Hematopoietic multipotent progenitor cell treated with erythropoietin and hydrocortisone succinate and interleukin-3 and kit ligand, for 17 days (in vitro differentiated cells): ENCODE results near the gene AKT2.

ENCODE experiments used
- DNase-seq: peaks from one replicate; pipeline ENCODE4 v3.0.0-alpha.2; 2015; ENCODE audit warnings: low spot score

AKT2 gene

DNA sequence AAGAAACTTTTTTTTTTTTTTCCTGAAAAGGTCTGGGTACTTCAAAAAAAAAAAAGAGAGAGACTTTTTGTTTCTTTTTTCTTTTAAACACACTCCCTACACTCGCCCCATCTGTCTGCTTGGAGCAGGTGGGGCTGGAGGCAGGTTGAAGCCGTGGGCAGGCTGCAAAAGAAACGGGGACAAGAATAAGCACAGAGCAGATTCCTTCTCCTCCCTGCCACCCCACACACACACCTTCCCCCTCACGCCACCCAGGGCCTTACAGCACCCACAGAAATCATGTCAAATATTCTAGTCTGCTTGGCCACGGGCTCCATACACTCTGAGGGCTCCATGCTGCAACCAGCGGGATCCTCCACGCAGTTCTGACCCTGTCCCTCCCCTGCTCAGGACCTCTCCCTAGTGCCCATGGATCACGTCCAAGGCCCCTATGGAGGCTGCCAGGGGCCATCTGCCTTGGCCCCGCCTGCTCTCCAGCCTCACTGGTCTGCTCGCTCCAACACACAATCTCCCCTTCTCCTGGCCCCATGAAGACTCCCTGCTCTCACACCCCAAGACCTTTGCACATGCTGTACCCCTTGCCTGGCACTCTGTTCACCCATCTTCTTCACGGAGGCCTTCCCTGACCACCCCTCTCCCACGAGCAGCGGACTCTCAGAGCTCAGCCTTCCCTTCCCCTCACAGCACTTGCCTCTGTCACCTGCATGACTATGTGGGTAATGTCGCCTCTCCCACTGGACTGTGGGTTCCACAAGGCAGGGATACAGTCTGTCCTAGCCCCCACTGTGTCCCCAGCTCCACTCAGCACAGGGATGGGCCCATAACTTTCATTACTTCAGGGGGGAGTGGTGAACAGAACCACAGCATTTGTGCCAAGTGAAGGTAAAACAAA, 11.4 kb downstream of the AKT2 start:
- DNase-seq = no peak

GRCh38 chr19:40272261-40272660, 12.9 kb downstream of the AKT2 start:
- no peak for DNase-seq

DNA sequence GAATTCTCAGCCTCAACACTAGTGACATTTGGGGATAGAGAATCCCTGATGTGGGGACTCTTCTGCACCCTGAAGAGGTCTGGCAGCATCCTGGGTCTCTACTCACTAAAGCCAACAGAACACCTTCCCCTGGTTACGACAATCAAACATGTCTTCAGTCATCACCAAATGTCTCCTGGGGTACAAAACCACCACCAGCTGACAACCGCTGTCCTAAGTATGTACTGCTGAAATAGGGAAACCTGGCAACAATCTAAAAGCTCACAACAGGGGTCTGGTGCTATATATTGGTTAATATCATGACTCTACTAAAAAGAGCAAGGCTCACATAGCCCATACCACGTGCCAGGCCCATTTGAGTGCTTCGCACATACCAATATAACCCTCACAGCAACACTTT, 13.4 kb downstream of the AKT2 start:
- no peak for DNase-seq

- DNase-seq = no peak
Measured at GRCh38 chr19:40270362-40271089, 14.6 kb downstream of the AKT2 start.

- DNase-seq = no peak
Measured at GRCh38 chr19:40269216-40269940, 15.8 kb downstream of the AKT2 start.

GRCh38 chr19:40267601-40267997, 17.5 kb downstream of the AKT2 start:
- no peak for DNase-seq

DNA sequence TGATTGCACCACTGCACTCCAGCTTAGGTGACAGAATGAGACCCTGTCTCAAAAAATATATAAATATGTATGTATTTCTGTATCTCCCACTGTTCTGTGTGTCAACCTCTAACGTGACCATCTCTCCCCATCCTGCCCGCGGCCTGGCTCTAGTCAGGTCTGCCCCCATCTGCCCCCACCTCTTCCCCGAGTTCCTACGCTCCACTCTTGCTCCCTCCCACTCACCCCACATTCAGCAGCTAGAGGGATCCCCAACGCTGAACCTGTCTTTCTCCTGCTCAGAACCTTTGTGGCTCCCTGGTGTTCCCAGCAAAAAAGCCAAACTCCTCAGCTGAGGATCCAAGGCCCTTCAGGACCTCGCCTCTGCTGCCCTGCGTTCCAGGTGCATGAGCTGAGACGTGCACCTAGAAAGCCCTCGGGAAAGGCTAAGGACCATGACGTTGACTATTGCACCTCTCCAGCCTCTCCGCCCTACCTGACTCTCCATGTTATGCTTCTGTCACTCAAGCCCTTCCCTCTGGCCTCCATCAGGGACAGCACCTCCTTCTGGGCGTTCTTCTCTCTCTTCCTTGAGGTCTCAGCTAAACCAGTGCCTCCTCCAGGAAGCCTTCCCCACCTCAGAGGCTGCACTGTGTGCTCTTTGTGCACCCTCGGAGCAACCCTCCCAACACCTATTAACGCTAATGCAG, 18.1 kb downstream of the AKT2 start:
- no peak for DNase-seq

- DNase-seq = no peak
Measured at GRCh38 chr19:40266119-40266518, 19.0 kb downstream of the AKT2 start.

DNA sequence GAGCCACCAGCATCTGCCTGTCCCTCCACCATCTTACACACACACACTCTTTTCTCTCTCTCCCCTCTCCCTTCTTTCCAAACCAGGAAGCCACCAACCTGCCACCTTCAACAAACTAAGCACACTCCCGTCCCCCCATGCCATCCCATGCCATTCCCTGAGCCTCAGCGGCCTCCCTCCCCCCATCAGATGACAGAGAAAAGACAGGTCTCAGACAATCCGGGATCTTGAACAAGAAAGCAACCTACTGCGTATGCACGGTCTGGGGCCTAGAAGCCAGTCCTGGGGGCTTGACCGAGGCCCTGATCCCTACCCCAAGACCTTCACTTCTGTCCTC, 19.4 kb downstream of the AKT2 start:
- no peak for DNase-seq

DNA sequence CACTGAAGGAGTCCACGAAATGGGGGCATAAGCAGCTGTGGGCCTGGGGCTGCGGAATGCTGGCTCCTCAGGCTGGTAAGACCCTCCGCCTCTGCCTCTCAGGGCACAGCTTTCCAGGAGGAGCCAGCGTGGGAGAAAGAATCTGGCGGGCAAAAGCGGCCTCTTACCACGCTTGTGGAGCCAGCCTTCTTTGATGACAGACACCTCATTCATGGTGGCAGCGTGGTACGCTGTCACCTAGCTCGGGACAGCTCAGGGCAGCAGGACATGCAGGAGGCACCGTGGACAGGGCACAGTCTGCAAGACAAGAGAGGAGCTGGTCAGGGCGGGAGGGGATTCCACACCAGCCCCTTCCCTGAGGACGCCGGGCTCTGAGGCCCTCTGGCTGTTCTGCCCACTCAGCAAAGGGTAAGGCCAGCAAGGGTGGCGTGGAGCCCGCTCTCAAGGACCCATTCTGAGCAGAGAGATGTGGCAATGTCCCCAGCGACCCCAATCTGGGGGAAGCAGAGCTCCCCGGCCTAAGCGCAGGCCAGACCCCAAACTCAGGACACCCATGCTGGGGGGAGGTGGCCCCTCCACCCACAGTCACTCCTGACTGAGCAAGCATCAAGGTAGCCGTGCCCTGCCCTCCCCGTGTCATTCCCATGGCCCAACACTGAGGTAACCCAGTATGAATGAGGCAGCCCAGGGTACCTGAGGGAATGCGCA, 19.9 kb downstream of the AKT2 start:
- no peak for DNase-seq

GRCh38 chr19:40264314-40265054, 20.7 kb downstream of the AKT2 start:
- no peak for DNase-seq

DNA sequence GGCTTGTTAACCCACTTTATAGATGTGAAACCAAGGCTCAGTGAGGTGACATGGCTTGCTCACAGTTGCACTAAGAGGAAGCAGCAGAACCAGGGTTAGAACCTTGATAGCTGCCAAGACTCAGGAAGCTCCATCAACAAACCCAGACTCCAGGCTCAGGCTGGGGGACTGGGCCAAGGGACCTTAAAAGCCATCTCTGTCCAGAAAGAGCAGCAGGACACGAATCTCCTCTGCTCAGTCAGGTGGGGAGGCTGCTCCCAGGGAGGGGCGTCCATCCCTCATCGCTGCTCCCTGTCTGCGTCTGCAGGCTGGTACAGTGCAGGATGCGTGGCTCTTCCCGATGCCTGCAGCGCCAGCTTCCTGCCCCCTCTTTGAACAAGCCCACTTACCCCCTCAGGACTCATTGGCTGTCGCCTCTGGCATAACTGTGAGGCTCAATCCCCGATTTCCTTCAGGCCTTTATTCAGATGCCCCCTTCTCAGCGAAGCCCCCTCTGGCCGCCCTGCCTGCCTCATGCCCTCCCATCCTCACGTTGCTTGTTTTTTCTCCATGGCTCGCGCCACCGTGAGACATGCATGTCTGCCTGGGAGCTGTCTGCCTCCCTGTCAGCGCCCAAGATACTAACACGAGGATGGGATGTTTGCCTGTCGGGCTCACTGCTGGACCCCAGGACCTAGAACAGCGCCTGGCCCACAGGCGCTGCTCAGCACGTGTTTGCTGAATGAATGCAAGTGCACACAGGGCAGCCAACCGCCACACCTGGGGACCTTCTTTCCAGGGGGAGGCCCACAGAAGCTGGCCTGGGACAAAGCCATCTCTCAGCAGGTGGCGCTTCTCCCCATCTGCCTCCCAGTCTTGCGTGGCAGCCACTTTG, 21.5 kb downstream of the AKT2 start:
- no peak for DNase-seq

DNA sequence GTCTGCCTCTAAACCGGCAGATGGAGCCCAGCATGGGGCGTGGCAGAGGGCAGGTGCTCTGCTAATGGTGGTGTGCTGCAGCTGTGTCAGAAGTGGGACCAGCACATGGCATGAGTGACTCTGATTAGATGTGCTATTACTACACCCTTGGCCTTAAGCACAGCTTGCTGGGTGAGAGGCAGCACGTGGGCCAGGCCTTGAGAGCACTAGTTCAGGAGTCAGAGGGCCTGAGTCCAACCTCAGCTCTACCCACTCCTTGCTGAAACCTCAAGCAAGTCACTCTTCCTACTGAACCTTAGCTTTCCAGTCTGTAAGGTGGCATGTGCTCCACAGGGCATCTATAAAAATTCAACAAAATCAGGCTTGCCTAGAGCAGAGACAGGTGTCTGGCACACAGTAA, 22.7 kb downstream of the AKT2 start:
- no peak for DNase-seq

- DNase-seq = no peak
Measured at GRCh38 chr19:40261631-40262030, 23.5 kb downstream of the AKT2 start.

GRCh38 chr19:40257096-40257517, 28.0 kb downstream of the AKT2 start:
- DNase-seq = no peak

DNA sequence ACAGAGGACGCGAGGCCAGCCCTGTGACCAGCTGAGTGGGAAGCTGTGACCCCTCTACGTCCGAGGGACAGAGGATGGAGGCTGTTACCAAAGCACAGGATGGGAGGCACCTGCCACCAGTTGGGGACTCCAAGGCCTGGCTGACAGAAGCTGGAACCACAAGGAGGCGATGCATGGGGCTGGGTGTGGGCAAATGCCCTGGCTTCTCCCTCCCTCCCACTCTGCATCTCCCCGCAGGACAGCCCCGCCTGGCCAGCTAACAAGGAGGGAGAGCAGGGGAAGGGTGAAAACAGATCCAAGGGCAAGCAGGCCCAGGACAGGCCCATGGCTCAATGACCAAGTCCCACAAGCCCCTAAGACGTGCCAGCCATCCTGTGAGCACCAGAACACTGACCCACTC, 28.6 kb downstream of the AKT2 start:
- no peak for DNase-seq

DNA sequence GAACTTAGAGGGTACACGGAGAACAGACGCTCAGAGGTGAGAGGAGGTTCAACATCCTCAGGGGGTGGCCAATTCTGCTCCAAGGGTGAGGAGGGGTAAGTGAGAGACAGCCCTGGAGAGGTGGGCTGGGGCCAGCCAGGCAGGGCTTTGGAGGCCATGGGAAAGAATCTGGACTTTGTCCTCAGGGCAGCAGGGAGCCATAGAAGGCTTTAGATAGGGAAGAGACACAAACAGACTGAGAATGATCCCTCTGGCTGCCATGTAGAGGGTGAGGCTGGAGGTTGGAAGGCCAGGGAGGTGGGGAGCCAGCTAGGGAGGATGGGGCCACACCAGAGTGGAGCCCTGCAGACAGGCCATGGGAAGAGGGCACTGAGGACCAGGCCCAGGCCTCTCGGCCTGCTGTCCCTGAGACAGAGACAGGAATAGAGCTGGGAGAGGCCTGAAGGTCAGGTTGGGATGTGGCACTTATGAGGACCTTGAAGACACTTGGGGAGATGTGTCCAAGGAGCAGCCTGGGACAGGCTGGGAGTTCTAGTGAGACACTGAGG, 29.5 kb downstream of the AKT2 start:
- DNase-seq = no peak

DNA sequence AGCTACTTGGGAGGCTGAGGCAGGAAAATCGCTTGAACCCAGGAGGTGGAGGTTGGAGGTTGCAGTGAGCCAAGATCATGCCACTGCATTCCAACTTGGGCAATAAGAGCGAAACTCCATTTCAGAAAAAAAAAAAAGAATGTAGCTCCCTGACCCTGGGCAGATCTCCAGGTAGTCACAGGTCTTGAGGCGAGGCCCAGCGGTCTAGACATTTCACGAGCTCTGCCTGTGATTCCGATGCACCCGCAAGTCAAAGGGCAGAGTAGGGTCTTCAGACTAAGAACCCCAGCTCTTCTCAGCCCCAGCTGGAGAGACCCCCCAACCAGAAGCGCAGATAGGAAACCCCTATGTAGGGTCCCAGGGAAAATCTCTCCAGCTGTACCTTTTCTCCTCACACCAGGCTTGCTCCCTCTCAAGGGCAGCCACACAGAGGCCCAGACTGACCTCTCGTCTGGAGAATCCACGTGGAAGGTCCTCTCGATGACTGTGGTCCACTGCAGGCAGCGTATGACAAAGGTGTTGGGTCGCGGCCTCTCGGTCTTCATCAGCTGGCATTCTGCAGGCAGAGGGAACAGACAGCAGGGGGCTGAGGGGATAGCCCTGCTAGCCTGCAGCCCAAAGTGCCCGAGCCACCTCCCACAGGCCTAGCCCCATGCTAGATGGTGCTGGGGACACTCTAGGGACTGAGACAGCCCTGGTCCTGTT, 30.3 kb downstream of the AKT2 start:
- no peak for DNase-seq

DNA sequence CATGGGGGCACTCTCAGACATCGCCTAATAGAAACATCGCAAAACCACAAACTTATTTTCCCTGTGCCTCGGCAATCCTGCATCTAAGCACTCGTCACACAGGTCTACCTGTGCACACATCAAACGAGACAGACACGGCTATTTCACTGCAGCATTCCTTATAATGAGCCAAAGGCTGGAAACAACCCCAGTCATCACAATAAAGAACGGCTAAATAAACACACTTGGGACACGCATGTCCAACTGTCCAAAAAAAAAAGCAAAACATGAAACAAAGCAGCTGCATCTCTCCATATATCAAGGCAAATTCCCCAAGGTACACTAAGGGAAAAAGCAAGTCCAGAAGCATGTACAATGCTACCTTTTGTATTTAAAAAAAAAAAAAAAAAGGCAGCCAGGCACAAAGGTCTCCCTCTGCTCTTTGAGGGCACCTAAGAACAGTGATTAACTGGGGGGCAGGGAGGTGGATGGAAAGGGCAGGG, 31.5 kb downstream of the AKT2 start:
- no peak for DNase-seq
